IMR-90 (cell line): ENCODE measurements around the gene ARTN. TPM values are rescaled to one million over a fixed set of nuclear protein-coding genes. Genes with fewer than 3 reads are reported as not detected.

ENCODE experiments used
- ATAC-seq: fragments of 200-7000 bp; cut with Tn5 transposase; 2 replicates; pipeline ENCODE4 v1.9.1; 2020; ENCODE audit warnings: low read depth, mild to moderate bottlenecking, moderate library complexity
- BruUV-seq: library from RNA; stranded (reverse); fragments of 400-500 nt; replicated peaks from 2 replicates; lab custom pipeline; 2021; lab: Mats Ljungman, UMichigan
- CTCF ChIA-PET: fragments of 300-600 bp; formaldehyde crosslinking; extraction: SDS; loops from one replicate; lab custom pipeline; 2021; ENCODE audit warnings: antibody characterized with exemption; lab: Yijun Ruan, JAX
- POLR2A ChIA-PET: fragments of 300-600 bp; sonication (Branson Sonifier 250); formaldehyde crosslinking; loops from one replicate; lab custom pipeline; 2022; ENCODE audit warnings: antibody characterized with exemption; ENCODE audit not compliant: unreplicated experiment; lab: Charles Lee
- DNase-seq: peaks from one replicate; pipeline ENCODE4 v3.0.0; 2013
- H2AFZ ChIP-seq: replicated peaks from 2 replicates; pipeline ENCODE3; 2013; ENCODE audit warnings: low read length, mild to moderate bottlenecking; ENCODE audit not compliant: poor library complexity
- H2AK5ac ChIP-seq: 2 replicates; pipeline ENCODE4 v1.6.1; 2013; ENCODE audit warnings: low read depth, low read length, inconsistent platforms
- H2AK9ac ChIP-seq: replicated peaks from 2 replicates; pipeline ENCODE3; 2013; ENCODE audit warnings: mild to moderate bottlenecking, low read depth, low read length, moderate library complexity; ENCODE audit not compliant: poor library complexity
- H2BK120ac ChIP-seq: 2 replicates; pipeline ENCODE4 v1.6.1; 2013; ENCODE audit warnings: low read depth, low read length, inconsistent platforms
- H2BK15ac ChIP-seq: 3 replicates; pipeline ENCODE4 v1.6.1; 2013; ENCODE audit warnings: low read depth, low read length, inconsistent platforms
- H2BK20ac ChIP-seq: 2 replicates; pipeline ENCODE4 v1.6.1; 2013; ENCODE audit warnings: low read depth, mild to moderate bottlenecking, inconsistent platforms, low read length, moderate library complexity
- H2BK5ac ChIP-seq: 2 replicates; pipeline ENCODE4 v1.6.1; 2013; ENCODE audit warnings: mild to moderate bottlenecking, low read depth, low read length, inconsistent platforms; ENCODE audit not compliant: poor library complexity, severe bottlenecking
- H3K14ac ChIP-seq: replicated peaks from 2 replicates; pipeline ENCODE4 v1.6.1; 2013; ENCODE audit warnings: low read depth, low read length, inconsistent platforms
- H3K18ac ChIP-seq: 2 replicates; pipeline ENCODE4 v1.6.1; 2013; ENCODE audit warnings: low read depth, low read length, control low read depth
- H3K23ac ChIP-seq: 2 replicates; pipeline ENCODE4 v1.6.1; 2013; ENCODE audit warnings: low read depth, low read length, inconsistent platforms
- H3K27ac ChIP-seq: 2 replicates; pipeline ENCODE4 v1.5.1; 2013; ENCODE audit warnings: mild to moderate bottlenecking, control low read depth, low read length; ENCODE audit not compliant: insufficient read depth
- H3K27me3 ChIP-seq: 2 replicates; pipeline ENCODE4 v1.6.1; 2013; ENCODE audit warnings: low read length; ENCODE audit not compliant: control insufficient read depth, insufficient read depth
- H3K36me3 ChIP-seq: 2 replicates; pipeline ENCODE4 v1.6.1; 2013; ENCODE audit warnings: low read length, mixed read lengths; ENCODE audit not compliant: control insufficient read depth, insufficient read depth
- H3K4ac ChIP-seq: 2 replicates; pipeline ENCODE4 v1.6.1; 2013; ENCODE audit warnings: low read depth, low read length, inconsistent platforms
- H3K4me1 ChIP-seq: 2 replicates; pipeline ENCODE4 v1.6.1; 2013; ENCODE audit warnings: low read length, mixed read lengths; ENCODE audit not compliant: control insufficient read depth, insufficient read depth
- H3K4me2 ChIP-seq: 2 replicates; pipeline ENCODE4 v1.6.1; 2013; ENCODE audit warnings: low read depth, mild to moderate bottlenecking, control low read depth, low read length, moderate library complexity
- H3K4me3 ChIP-seq: 2 replicates; pipeline ENCODE4 v1.5.1; 2013; ENCODE audit warnings: low read depth, mild to moderate bottlenecking, control low read depth, low read length, moderate library complexity; ENCODE audit not compliant: insufficient read depth
- H3K56ac ChIP-seq: 2 replicates; pipeline ENCODE4 v1.6.1; 2013; ENCODE audit warnings: low read length, inconsistent platforms; ENCODE audit not compliant: insufficient read depth; ENCODE audit errors: extremely low read depth
- H3K79me1 ChIP-seq, 2 experiments: 2 replicates each; pipeline ENCODE4 v1.6.1; 2013; ENCODE audit warnings: low read length in 2 of 2, inconsistent platforms in 1 of 2, low read depth in 1 of 2
- H3K9ac ChIP-seq: 2 replicates; pipeline ENCODE4 v1.6.1; 2013; ENCODE audit warnings: low read depth, low read length, control low read depth
- H3K9me1 ChIP-seq: 2 replicates; pipeline ENCODE4 v1.6.1; 2013; ENCODE audit warnings: low read length, inconsistent platforms; ENCODE audit not compliant: insufficient read depth
- H3K9me3 ChIP-seq: 2 replicates; pipeline ENCODE4 v1.6.1; 2013; ENCODE audit warnings: low read length; ENCODE audit not compliant: control insufficient read depth, insufficient read depth
- H4K20me1 ChIP-seq: 2 replicates; pipeline ENCODE4 v1.6.1; 2013; ENCODE audit warnings: low read length, inconsistent platforms; ENCODE audit not compliant: insufficient read depth
- H4K5ac ChIP-seq: 2 replicates; pipeline ENCODE4 v1.6.1; 2013; ENCODE audit warnings: mild to moderate bottlenecking, low read depth, low read length, control low read depth
- H4K8ac ChIP-seq, 2 experiments: 2 replicates each; pipeline ENCODE4 v1.6.1; 2013; ENCODE audit warnings: low read depth in 2 of 2, low read length in 2 of 2, control low read depth in 1 of 2, inconsistent platforms in 1 of 2
- H4K91ac ChIP-seq: 2 replicates; pipeline ENCODE4 v1.6.1; 2013; ENCODE audit warnings: low read depth, low read length, inconsistent platforms; ENCODE audit not compliant: insufficient read depth
- BHLHE40 ChIP-seq: fragments of 150-350 bp; IDR thresholded peaks from 2 replicates; pipeline ENCODE4 v1.6.1; 2016; ENCODE audit warnings: mild to moderate bottlenecking, low read depth, low read length
- CHD1 ChIP-seq: IDR thresholded peaks from 2 replicates; pipeline ENCODE4 v1.6.1; 2012; ENCODE audit warnings: low read depth, low read length, improper control_type of control experiment
- ELK1 ChIP-seq: fragments of 150-350 bp; IDR thresholded peaks from 2 replicates; pipeline ENCODE4 v1.6.1; 2016; ENCODE audit warnings: low read depth, mild to moderate bottlenecking, low read length, moderate library complexity, borderline replicate concordance
- MAFK ChIP-seq: IDR thresholded peaks from 2 replicates; pipeline ENCODE4 v1.6.1; 2012; ENCODE audit warnings: low read depth, low read length, improper control_type of control experiment
- NFE2L2 ChIP-seq: fragments of 150-350 bp; IDR thresholded peaks from 2 replicates; pipeline ENCODE4 v1.6.1; 2016; ENCODE audit warnings: low read depth, mild to moderate bottlenecking, low read length
- POLR2A ChIP-seq: IDR thresholded peaks from 2 replicates; pipeline ENCODE4 v1.6.1; 2012; ENCODE audit warnings: mild to moderate bottlenecking, low read depth, low read length
- SMC3 ChIP-seq: fragments of 150-350 bp; IDR thresholded peaks from 2 replicates; pipeline ENCODE4 v1.6.1; 2016; ENCODE audit warnings: low read depth, mild to moderate bottlenecking, antibody characterized with exemption, low read length, moderate library complexity
- WGBS, 2 experiments: methylation state at CpG; one replicate each; pipeline versions ENCODE4 v1.1.5 to v1.1.7; 2013; ENCODE audit warnings: missing lambda C conversion rate in 2 of 2; ENCODE audit not compliant: insufficient read length in 1 of 2; ENCODE audit errors: extremely low coverage in 2 of 2; 5-methylcytosine and 5-hydroxymethylcytosine counted together
- dilution Hi-C: fragments of 300-500 bp; cut with HindIII; formaldehyde crosslinking; loops from one replicate; pipeline ENCODE4 v1.14.3; 2018; ENCODE audit warnings: low sequenced_read_pairs; ENCODE audit not compliant: unreplicated experiment
- in situ Hi-C: fragments of 300-500 bp; cut with MboI; formaldehyde crosslinking; loops from 3 replicates; pipeline ENCODE4 v1.14.3; 2019; ENCODE audit warnings: low sequenced_read_pairs, inconsistent platforms, mixed read lengths
- intact Hi-C: fragments of 100-400 bp; cut with micrococcal nuclease; formaldehyde crosslinking; loops from 2 replicates; pipeline ENCODE4 v1.10.0; 2022
- polyA plus RNA-seq, 3 experiments: library from polyadenylated mRNA; depleted of rRNA; stranded (reverse); fragments of >200 nt; gene quantifications; 2 replicates each; pipeline ENCODE4 v1.2.3, GENCODE V29; 2012; ENCODE audit warnings: low replicate concordance in 1 of 3
- total RNA-seq: library from RNA; depleted of rRNA; stranded (reverse); fragments of >200 nt; gene quantifications from 2 replicates; pipeline ENCODE4 v1.2.3, GENCODE V29; 2012
- TF ChIP-seq, protein P1 (sequence below): conservative IDR thresholded peaks from 2 replicates; pipeline ENCODE4 v1.5.1; 2012; ENCODE audit warnings: mild to moderate bottlenecking, low read depth, low read length, improper control_type of control experiment

ARTN gene
- total and polyA plus RNA-seq, 2 of the 4 experiments (the other 2 are of a cell fraction), result 0.29 TPM; not detected in 1

GRCh38 chr1:43908226-43908625, 25.4 kb upstream of the ARTN start (continued):
- no peak for TF ChIP-seq ELK1

DNA sequence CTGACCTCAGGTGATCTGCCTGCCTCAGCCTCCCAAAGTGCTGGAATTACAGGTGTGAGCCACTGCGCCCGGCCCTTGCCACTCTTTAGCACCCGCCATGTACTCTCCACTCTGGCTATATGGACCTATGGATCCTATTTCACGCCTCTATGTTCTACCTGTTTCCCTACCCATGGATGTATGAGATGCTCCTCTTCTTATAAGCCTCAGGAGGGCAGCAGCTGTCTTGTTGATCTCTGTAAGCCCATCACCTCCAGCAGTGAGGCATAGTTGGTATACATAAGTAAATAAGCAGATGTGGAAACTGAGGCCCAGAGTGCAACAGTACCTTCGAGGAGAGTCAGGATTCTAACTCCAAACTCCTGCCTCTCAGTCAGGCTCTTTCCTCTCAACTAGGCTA, 24.7 kb upstream of the ARTN start:
- Histone ChIP-seq H3K27me3 (no peaks in the 10 kb centered on the region), H2BK15ac (no peak overlapping the region), H3K9me3 (no peaks in the 10 kb centered on the region), H3K36me3 (peaks cover 2% of the 10 kb centered on the region), H4K5ac (no peak overlapping the region), H2BK120ac (no peak overlapping the region), H2AK5ac (no peak overlapping the region), H2AK9ac (no peak overlapping the region), H4K8ac (no peak overlapping the region), H3K79me1 (no peaks in the 10 kb centered on the region), H2AFZ (no peak overlapping the region), H3K4me3 (no peak overlapping the region), H3K4me2 (no peak overlapping the region), H2BK20ac (no peak overlapping the region), H3K9me1 (0 out of 2 replicates have a peak, but pooled peaks cover 5% of the 10 kb centered on the region), H2BK5ac (no peak overlapping the region), H4K91ac (no peak overlapping the region), H3K27ac (no peak overlapping the region), H3K14ac (no peak overlapping the region), H3K56ac (no peak overlapping the region), H3K4me1 (peaks cover 9% of the 10 kb centered on the region; the same call in 1 of the 2 replicates), H3K4ac (no peak overlapping the region), H3K23ac (no peak overlapping the region), H3K18ac (no peak overlapping the region), H4K20me1 (no peaks in the 10 kb centered on the region), H3K9ac (no peak overlapping the region)
- ATAC-seq (no peak), DNase-seq (no peak)
- BruUV-seq, result no TSS peak
- dilution Hi-C loops, result no loop called here
- WGBS, 2 experiments, result no CpG with 5 or more reads among the region's 5 CpGs
- intact Hi-C loops, result no loop called here
- TF ChIP-seq, protein P1, sequence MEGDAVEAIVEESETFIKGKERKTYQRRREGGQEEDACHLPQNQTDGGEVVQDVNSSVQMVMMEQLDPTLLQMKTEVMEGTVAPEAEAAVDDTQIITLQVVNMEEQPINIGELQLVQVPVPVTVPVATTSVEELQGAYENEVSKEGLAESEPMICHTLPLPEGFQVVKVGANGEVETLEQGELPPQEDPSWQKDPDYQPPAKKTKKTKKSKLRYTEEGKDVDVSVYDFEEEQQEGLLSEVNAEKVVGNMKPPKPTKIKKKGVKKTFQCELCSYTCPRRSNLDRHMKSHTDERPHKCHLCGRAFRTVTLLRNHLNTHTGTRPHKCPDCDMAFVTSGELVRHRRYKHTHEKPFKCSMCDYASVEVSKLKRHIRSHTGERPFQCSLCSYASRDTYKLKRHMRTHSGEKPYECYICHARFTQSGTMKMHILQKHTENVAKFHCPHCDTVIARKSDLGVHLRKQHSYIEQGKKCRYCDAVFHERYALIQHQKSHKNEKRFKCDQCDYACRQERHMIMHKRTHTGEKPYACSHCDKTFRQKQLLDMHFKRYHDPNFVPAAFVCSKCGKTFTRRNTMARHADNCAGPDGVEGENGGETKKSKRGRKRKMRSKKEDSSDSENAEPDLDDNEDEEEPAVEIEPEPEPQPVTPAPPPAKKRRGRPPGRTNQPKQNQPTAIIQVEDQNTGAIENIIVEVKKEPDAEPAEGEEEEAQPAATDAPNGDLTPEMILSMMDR, result no peak
- TF ChIP-seq CHD1, result no peak
- TF ChIP-seq MAFK, result no peak
- no peak for TF ChIP-seq POLR2A
- no peak for TF ChIP-seq NFE2L2
- TF ChIP-seq BHLHE40, result no peak
- TF ChIP-seq SMC3, result no peak
- in situ Hi-C loops, result no loop called here
- ChIA-PET POLR2A (no interaction called here), CTCF (no interaction called here)
